Activated T-cell treated with anti-CD3 and anti-CD28 coated beads, Interleukin-2, amount 50 U/mL, for 4 hours (primary cell): ENCODE measurements around the gene SIGLEC9. TPM values are rescaled to one million over a fixed set of nuclear protein-coding genes. Genes with fewer than 3 reads are reported as not detected.
"Not testable (repeated sequence)": the region's sequence is repeated elsewhere in the genome, so short reads cannot be mapped to it uniquely, and the experiment has no call there.

Source experiments
- ATAC-seq, 2 donors: fragments of 200-7000 bp; cut with Tn5 transposase; one replicate each; pipeline ENCODE4 v1.10.0; 2021
- DNase-seq: peaks from one replicate; pipeline ENCODE4 v3.0.0-alpha.2; 2020
- H3K27me3 Mint-ChIP-seq: one replicate; pipeline ENCODE4 v1.8.0; 2021; ENCODE audit warnings: low read depth, mixed read lengths
- H3K36me3 Mint-ChIP-seq: one replicate; pipeline ENCODE4 v1.8.0; 2022; ENCODE audit warnings: mixed read lengths; ENCODE audit not compliant: insufficient read depth
- H3K4me1 Mint-ChIP-seq: one replicate; pipeline ENCODE4 v1.8.0; 2021; ENCODE audit warnings: low read depth, mixed read lengths
- H3K4me3 Mint-ChIP-seq: one replicate; pipeline ENCODE4 v1.8.0; 2021; ENCODE audit warnings: mild to moderate bottlenecking, moderate library complexity, mixed read lengths
- H3K9me3 Mint-ChIP-seq: one replicate; pipeline ENCODE4 v1.8.0; 2021; ENCODE audit warnings: mixed read lengths
- total RNA-seq, 3 donors: library from RNA; stranded (reverse); gene quantifications; one replicate each; pipeline ENCODE4 v1.2.1, GENCODE V29; 2021

SIGLEC9 gene
- total RNA-seq, 3 donors from 2014 or later: 0.22 to 0.43 (median 0.37) TPM

GRCh38 chr19:51139299-51140014 lies 14.8 kb downstream of the SIGLEC9 start:
- Mint-ChIP-seq H3K36me3 (no peaks in the 10 kb centered on the region), H3K4me3 (no peak overlapping the region), H3K27me3 (peaks cover 5% of the 10 kb centered on the region), H3K9me3 (no peaks in the 10 kb centered on the region), H3K4me1 (peaks cover 23% of the 10 kb centered on the region)
- no peak for DNase-seq
- no peak for ATAC-seq

- ATAC-seq (no peak), DNase-seq (no peak)
- no peaks in the 10 kb centered on the region for H3K9me3 Mint-ChIP-seq
- no peak overlapping the region for H3K4me3 Mint-ChIP-seq
- H3K4me1 Mint-ChIP-seq: peaks cover 23% of the 10 kb centered on the region
- peaks cover 5% of the 10 kb centered on the region for H3K27me3 Mint-ChIP-seq
- no peaks in the 10 kb centered on the region for H3K36me3 Mint-ChIP-seq
Measured at GRCh38 chr19:51140441-51140840, 15.7 kb downstream of the SIGLEC9 start.

GRCh38 chr19:51141181-51141580 lies 16.5 kb downstream of the SIGLEC9 start:
- no peak for DNase-seq
- no peaks in the 10 kb centered on the region for H3K9me3 Mint-ChIP-seq
- ATAC-seq: no peak
- peaks cover 21% of the 10 kb centered on the region for H3K4me1 Mint-ChIP-seq
- no peak overlapping the region for H3K4me3 Mint-ChIP-seq
- no peaks in the 10 kb centered on the region for H3K36me3 Mint-ChIP-seq
- peaks cover 7% of the 10 kb centered on the region for H3K27me3 Mint-ChIP-seq

- H3K9me3 Mint-ChIP-seq: no peaks in the 10 kb centered on the region
- peaks cover 13% of the 10 kb centered on the region for H3K4me1 Mint-ChIP-seq
- ATAC-seq (no peak), DNase-seq (no peak)
- H3K36me3 Mint-ChIP-seq: no peaks in the 10 kb centered on the region
- peak within 1 kb of the TSS; percentile 31 for H3K4me3 Mint-ChIP-seq
- peaks cover 7% of the 10 kb centered on the region for H3K27me3 Mint-ChIP-seq
Measured at GRCh38 chr19:51142119-51142518, 17.4 kb downstream of the SIGLEC9 start, which contains the start of gene SIGLEC7. SIGLEC7 (plus strand) TSS chr19:51142301; CDS start chr19:51142370, 69 bp downstream.

GRCh38 chr19:51142809-51143475 lies 18.2 kb downstream of the SIGLEC9 start:
- ATAC-seq, H3K4me3 Mint-ChIP-seq, H3K36me3 Mint-ChIP-seq, DNase-seq, H3K4me1 Mint-ChIP-seq, H3K9me3 Mint-ChIP-seq, H3K27me3 Mint-ChIP-seq: not testable (repeated sequence)

- Mint-ChIP-seq H3K4me3 (no peak overlapping the region), H3K9me3 (no peaks in the 10 kb centered on the region), H3K27me3 (peaks cover 7% of the 10 kb centered on the region), H3K36me3 (no peaks in the 10 kb centered on the region), H3K4me1 (peaks cover 7% of the 10 kb centered on the region)
- DNase-seq (no peak), ATAC-seq (no peak)
Measured at GRCh38 chr19:51143486-51143885, 18.8 kb downstream of the SIGLEC9 start.

GRCh38 chr19:51144482-51145045 lies 19.9 kb downstream of the SIGLEC9 start:
- no peak for ATAC-seq
- Mint-ChIP-seq H3K9me3 (no peaks in the 10 kb centered on the region), H3K27me3 (peaks cover 7% of the 10 kb centered on the region), H3K36me3 (no peaks in the 10 kb centered on the region), H3K4me1 (peaks cover 3% of the 10 kb centered on the region), H3K4me3 (no peak overlapping the region)
- no peak for DNase-seq

- Mint-ChIP-seq H3K4me1 (peaks cover 2% of the 10 kb centered on the region), H3K36me3 (no peaks in the 10 kb centered on the region), H3K27me3 (peaks cover 9% of the 10 kb centered on the region), H3K9me3 (no peaks in the 10 kb centered on the region), H3K4me3 (no peak overlapping the region)
- ATAC-seq (no peak), DNase-seq (no peak)
Measured at GRCh38 chr19:51145916-51146493, 21.3 kb downstream of the SIGLEC9 start.

GRCh38 chr19:51146751-51147150 lies 22.0 kb downstream of the SIGLEC9 start:
- no peaks in the 10 kb centered on the region for H3K36me3 Mint-ChIP-seq
- H3K27me3 Mint-ChIP-seq: peaks cover 9% of the 10 kb centered on the region
- DNase-seq (no peak), ATAC-seq (no peak)
- peaks cover 2% of the 10 kb centered on the region for H3K4me1 Mint-ChIP-seq
- H3K4me3 Mint-ChIP-seq: no peak overlapping the region
- H3K9me3 Mint-ChIP-seq: no peaks in the 10 kb centered on the region

- Mint-ChIP-seq H3K4me3 (no peak overlapping the region), H3K27me3 (peaks cover 13% of the 10 kb centered on the region), H3K4me1 (peaks cover 2% of the 10 kb centered on the region), H3K9me3 (no peaks in the 10 kb centered on the region), H3K36me3 (no peaks in the 10 kb centered on the region)
- ATAC-seq (no peak), DNase-seq (no peak)
Measured at GRCh38 chr19:51147663-51148062, 23.0 kb downstream of the SIGLEC9 start.

- Mint-ChIP-seq H3K27me3 (peaks cover 13% of the 10 kb centered on the region), H3K9me3 (no peaks in the 10 kb centered on the region), H3K4me3 (no peak overlapping the region), H3K4me1 (peaks cover 2% of the 10 kb centered on the region), H3K36me3 (no peaks in the 10 kb centered on the region)
- ATAC-seq: no peak
- DNase-seq: no peak
Measured at GRCh38 chr19:51148580-51148979, 23.9 kb downstream of the SIGLEC9 start.

- no peak for DNase-seq
- H3K36me3 Mint-ChIP-seq: no peaks in the 10 kb centered on the region
- H3K9me3 Mint-ChIP-seq: no peaks in the 10 kb centered on the region
- no peak for ATAC-seq
- no peak overlapping the region for H3K4me3 Mint-ChIP-seq
- H3K4me1 Mint-ChIP-seq: peaks cover 2% of the 10 kb centered on the region
- peaks cover 17% of the 10 kb centered on the region for H3K27me3 Mint-ChIP-seq
Measured at GRCh38 chr19:51150627-51151026, 25.9 kb downstream of the SIGLEC9 start.

GRCh38 chr19:51156710-51157109 lies 32.0 kb downstream of the SIGLEC9 start:
- Mint-ChIP-seq H3K4me3 (no peak overlapping the region), H3K36me3 (no peaks in the 10 kb centered on the region), H3K4me1 (peaks cover 6% of the 10 kb centered on the region), H3K27me3 (peaks cover 8% of the 10 kb centered on the region), H3K9me3 (no peaks in the 10 kb centered on the region)
- ATAC-seq (no peak), DNase-seq (no peak)

- DNase-seq (no peak), ATAC-seq (no peak)
- Mint-ChIP-seq H3K9me3 (no peaks in the 10 kb centered on the region), H3K27me3 (peaks cover 8% of the 10 kb centered on the region), H3K36me3 (no peaks in the 10 kb centered on the region), H3K4me3 (no peak overlapping the region), H3K4me1 (peaks cover 6% of the 10 kb centered on the region)
Measured at GRCh38 chr19:51157265-51157664, 32.6 kb downstream of the SIGLEC9 start.
